HG02943 (cell line): ENCODE data around the gene ERP27.
A peak's percentile ranks its signal among the peaks of the same experiment; 100 is the strongest.

ENCODE experiments used
- ATAC-seq: cut with Tn5 transposase; IDR thresholded peaks from one replicate; pipeline ENCODE4 v1.9.1; 2021; ENCODE audit warnings: mild to moderate bottlenecking, low read depth, moderate library complexity; ENCODE audit not compliant: unreplicated experiment

The ERP27 gene

DNA sequence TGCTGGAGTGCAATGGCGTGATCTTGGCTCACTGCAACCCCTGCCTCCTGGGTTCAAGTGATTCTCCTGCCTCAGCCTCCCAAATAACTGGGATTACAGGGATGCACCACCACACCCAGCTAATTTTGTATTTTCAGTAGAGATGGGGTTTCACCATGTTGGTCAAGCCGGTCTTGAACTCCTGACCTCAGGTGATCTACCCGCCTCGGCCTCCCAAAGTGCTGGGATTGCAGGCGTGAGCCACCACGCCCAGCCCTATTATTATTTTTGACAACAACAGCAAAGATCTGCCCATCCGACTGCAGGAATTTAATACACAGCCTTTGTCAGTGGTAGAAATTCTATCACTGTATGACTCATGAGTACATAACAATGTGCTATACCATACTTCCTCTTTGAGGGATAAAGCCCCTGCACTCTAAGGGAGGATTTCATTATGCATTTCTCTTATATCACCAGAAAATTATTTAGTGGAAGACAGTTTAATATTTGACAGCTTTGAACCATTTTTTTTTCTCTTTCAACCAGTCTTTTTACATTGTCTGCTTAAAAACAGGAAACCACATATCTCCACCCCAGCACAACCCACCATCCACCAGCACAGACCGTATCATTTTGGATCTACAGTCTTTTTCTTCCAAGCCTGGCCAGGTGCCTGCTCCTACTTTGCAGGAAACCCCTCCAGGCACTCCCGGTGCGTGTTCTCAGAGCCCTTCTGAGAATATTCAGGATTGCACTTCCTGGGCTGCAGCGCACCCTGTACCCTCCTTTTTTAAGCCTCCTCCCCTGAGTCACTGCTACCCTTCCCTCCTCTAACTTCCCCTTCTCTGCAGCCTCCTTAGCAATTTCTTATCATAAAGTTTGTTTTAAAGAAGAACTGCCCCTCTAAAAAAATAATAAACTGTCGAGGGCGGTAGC lies 22.5 kb upstream of the ERP27 start:
- peak; percentile 45 for ATAC-seq

- no peak for ATAC-seq
Measured at GRCh38 chr12:14959916-14960496, 21.7 kb upstream of the ERP27 start.

- no peak for ATAC-seq
Measured at GRCh38 chr12:14959463-14959862, 21.1 kb upstream of the ERP27 start.

DNA sequence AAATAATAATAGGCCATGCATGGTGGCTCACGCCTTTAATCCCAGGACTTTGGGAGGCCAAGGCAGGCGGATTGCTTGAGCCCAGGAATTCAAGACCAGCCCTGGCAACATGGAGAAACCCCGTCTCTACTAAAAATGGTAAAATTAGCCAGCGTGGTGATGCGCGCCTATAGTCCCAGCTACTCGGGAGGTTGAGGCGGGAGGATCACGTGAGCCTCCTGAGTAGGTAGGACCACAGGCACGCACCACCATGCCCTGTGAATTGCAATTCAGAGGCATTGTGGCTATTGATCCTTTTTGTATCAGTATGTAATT lies 20.7 kb upstream of the ERP27 start:
- no peak for ATAC-seq

DNA sequence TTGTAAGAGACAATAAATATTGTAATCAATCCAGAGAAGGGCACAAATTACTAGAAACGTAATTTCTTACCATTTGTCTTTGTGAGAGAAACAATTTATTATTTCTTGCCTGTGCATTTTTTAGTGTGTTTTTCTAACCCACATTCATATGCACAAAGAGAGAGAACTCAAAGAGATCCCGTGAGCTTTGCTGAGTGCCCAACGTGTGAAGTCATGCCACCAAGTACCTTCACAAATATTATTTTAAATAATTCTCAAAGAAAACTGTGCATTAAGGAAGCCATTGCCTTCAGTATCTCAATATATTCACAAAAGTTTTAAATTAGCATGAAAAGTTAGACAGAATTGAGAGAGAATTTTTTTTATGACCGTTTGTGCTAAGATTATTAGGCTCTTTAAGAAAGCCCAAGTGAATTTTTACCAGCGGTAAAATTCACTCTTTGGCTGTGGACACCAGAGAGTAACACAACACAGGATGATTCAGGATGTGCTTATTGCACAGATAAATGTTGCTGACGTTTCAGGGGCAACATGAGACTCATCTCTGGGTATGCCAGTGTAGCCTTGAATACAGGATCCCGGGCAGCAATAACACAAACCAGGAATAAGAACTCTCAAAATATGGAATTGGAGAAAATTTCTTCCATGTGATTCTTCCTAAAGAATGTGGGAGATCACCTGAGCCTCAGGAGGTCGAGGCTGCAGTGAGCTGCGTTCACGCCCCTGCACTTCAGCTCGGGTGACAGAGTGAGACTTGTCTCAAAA lies 20.2 kb upstream of the ERP27 start:
- no peak for ATAC-seq

DNA sequence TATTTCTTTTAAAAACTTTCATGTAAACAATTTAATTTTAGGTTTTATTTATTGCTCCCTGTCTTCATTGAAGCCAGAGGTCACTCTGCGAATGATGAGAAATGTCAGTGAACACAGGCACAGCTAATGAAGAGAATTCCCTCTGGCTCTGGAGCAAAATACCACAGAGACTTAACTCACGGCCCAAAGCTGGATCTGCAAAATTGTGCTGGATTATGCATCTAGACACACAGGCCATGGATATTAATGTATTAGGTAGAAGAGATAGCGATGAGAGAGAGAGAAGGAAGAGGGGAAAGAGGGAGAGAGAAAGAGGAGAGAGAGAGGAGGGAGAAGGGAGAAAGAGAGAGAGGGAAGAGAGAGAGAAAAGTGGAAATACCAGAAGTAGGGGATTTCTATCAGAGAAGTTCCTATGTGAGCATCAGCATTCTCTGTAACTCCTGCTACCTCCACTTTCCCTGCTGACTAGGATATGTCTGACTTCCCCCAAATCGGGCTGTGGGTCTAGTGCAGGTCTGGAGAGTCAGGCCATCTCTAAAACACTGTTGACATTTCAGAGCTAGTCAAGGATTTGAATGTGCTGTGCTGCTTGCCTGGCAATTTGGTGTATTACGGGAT lies 19.3 kb upstream of the ERP27 start:
- no peak for ATAC-seq

DNA sequence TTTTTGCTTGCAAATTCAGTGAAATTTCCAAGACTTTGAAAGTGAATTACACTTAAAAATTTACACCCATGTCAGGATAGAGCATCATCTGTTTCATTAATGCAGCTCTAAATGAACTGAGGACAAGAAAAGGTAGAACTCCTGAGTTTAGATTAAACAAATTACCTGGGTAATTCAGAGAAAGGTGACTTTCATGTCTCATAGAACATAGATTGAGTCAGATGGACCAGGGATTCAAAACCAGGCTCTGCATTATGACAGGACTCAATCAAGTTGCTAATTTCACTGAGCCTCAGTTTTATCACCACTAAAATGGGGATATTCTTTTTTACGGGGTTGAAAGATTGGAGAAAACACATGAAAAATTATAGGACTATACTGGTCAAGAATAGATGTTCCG lies 18.6 kb upstream of the ERP27 start:
- ATAC-seq: no peak

DNA sequence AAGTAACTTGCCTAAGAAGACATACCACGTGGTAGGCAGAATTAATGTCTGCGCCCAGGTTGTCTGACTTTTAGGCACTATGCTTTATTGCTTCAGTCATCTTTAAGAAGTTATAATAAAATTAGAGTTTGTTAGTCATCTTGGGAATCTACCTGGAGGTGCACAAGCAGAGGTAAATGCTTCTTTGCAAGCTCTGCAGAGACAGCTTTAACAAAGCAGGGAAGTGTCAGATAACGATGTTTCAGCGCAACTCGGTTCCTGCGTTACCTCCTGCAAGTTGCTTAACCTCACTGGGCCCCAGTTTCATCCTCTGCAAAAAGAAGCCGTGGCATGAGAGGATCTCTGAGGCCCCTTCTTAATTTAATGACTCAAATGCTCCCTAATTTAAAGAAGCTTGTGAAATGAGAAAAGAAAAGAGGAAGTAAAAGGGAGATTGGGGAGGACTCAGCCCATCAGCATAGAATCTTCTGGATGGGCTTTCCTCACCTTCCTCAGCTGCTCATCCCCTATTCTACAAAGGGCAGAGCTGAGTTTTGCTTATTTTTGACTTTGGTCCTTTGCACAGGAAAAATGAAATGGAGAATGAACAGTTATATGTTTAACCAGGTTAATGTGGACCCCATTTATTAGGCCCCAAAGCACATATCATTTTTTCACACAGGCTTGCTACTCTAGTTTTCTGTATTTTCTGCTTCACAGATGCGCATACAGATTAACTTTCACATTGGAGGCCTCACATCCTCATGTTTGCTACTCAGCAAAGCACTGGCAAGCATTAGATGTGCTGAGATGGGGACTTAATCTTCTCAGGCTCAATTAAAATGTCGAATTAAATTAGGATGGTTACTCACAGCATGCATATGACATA lies 17.9 kb upstream of the ERP27 start:
- ATAC-seq: peak; percentile 25

- ATAC-seq: no peak
Measured at GRCh38 chr12:14954269-14954668, 15.9 kb upstream of the ERP27 start.

GRCh38 chr12:14953752-14954151 lies 15.4 kb upstream of the ERP27 start:
- ATAC-seq: no peak

DNA sequence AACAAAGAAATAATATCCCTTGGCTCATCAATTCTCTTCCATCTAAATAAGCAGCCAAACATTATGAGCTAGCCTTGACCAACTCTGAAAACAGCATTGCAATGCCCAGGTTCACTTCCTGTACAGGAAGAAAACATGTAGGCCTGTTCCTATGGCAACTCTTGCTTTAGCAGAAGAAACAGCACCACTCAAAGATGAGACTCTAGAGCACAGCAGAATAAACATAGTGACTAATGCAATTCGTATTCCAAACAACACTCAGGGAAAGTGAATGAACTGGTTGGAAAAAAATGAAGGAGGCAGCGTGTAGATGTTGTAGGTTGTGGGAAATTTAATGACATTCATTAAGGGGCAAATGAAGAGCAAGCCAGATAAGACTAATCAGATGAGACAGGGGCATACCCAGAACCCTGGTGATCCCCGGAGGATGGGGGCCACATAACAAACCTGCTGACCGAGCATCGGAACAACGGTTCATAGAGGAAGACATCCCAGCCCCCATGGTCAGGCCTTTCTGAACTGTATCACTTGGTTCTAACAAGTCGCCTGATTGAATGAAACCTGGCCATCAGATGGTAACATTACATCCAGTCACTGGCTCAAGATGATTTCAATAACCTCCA lies 14.1 kb upstream of the ERP27 start:
- ATAC-seq: peak; percentile 53

DNA sequence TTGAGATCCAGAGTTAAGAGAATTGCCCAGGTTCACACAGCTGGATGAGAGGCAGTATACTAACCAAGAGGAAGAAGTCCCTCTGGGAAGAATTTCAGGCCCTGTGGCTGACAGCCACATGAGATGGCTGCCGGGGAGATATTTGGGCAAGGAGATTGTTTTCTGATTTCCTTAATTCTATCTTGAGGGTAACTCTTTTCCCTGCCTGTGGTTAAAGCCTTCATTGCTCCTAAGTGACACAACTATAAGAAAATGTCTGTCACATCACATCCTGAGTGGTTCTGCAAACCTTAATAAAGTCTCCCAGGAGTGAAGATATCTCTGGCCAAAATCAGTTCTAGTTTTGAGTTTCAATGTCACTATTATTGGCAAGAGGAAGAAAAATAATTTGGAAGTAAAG lies 13.5 kb upstream of the ERP27 start:
- ATAC-seq: no peak

GRCh38 chr12:14950982-14951746 lies 12.8 kb upstream of the ERP27 start:
- ATAC-seq: no peak

- ATAC-seq: no peak
Measured at GRCh38 chr12:14950421-14950820, 12.1 kb upstream of the ERP27 start.

DNA sequence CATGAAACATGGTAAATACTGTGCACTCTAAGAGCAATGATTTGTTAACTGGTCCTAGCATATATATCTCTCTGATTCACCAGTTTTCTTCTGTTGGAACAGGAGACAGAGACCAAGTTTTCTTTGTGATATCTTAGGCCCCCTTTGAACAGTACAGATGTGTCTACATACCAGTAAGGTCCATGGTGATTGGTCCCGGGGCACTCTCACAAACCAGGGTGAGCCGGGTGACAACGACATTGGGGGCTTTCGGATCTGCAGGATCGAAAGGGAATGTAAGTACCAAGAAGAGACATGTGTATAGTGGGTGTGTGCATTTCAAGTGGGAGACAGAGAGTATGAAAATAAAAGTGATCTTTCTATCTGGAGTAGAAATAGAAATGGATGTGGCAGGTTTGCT lies 11.3 kb upstream of the ERP27 start:
- no peak for ATAC-seq

DNA sequence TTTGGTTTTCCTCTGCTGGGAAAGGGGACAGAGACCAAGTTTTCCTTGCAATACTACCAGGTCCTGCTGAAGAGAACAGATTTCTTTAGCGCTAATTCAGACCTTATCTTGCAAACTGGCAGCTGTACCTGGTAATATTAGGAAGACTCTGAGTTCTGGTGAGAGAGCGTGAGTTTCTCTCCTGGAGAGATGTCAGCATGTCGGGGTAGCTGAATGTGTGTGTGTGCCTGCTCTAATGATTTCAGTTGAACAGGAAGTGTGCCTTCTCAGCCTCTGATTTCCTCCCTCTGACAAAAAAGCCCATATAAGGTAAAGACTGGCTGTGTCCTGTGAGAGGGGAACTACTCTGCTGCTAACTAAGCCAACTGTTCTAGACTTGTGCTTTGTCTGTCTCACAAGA lies 10.3 kb upstream of the ERP27 start:
- peak; percentile 96 for ATAC-seq

DNA sequence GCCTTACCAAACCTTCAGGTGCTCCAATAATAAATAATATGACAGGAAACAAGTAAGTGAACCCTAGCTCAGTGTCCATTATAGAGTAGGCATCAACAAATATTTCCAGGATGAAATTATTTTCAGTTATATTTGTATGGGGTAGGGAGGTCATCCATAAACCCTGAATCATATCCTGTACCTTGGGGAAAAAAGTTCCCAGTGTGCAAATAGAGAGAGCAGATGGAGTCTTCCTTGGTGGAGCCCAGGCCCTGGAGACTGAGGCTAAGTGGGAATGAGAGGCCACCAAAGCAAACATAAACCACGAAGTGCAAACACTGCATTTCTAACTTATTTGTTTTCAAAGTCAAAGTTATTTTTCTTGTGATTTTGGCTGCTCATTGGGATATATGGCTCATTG lies 8.5 kb upstream of the ERP27 start:
- no peak for ATAC-seq

DNA sequence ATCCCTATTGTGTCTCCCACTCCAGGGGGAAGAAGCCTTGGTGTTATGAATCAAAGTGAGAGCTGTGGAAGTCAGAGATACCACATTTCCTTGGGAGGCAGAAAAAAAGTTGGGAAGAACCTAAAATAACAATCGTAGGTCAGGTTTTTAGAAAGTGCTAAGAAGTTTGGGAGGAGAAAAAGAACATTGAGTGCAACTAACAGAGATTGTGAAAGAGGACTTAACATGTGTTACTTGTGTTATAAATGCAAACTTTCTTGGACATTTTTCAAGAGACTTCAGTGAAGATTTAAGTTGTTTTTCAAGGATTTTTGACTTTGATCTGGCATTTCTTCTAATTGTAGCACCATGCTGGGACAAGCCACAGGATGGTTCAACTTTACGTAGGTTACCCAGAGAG lies 7.8 kb upstream of the ERP27 start:
- no peak for ATAC-seq
